Brain microvascular endothelial cell (primary cell): ENCODE results near the gene PGLYRP4.

Source experiments
- DNase-seq: peaks from one replicate; pipeline ENCODE4 v3.0.0-alpha.2; 2020
- H3K27ac ChIP-seq: fragments of 250-450 bp; sonication (Bioruptor Pico); 2 replicates; pipeline ENCODE4 v1.5.1; 2020; ENCODE audit warnings: mild to moderate bottlenecking, moderate library complexity
- H3K27me3 ChIP-seq: fragments of 250-450 bp; sonication (Bioruptor Pico); replicated peaks from 2 replicates; pipeline ENCODE4 v1.5.1; 2020; ENCODE audit warnings: mild to moderate bottlenecking
- H3K36me3 ChIP-seq: fragments of 250-450 bp; sonication (Bioruptor Pico); replicated peaks from 2 replicates; pipeline ENCODE4 v1.5.1; 2020; ENCODE audit warnings: mild to moderate bottlenecking
- H3K4me3 ChIP-seq: 2 replicates; pipeline ENCODE4 v1.5.1; 2011; ENCODE audit warnings: low read depth, mild to moderate bottlenecking, control low read depth, low read length, moderate library complexity
- CTCF ChIP-seq: IDR thresholded peaks from 2 replicates; pipeline ENCODE4 v1.5.1; 2011; ENCODE audit warnings: low read depth, mild to moderate bottlenecking, moderate library complexity, low read length, control low read depth, inconsistent platforms; ENCODE audit errors: missing control alignments
- in situ Hi-C: cut with HindIII; loops from 2 replicates; pipeline ENCODE4 v1.10.0; 2017; ENCODE audit warnings: low sequenced_read_pairs, low pct_ligation_motif_present

The PGLYRP4 gene

GRCh38 chr1:153343040-153343681, 5.5 kb downstream of the PGLYRP4 start:
- no peak for TF ChIP-seq CTCF
- no peak for DNase-seq
- Histone ChIP-seq H3K36me3 (no peaks in the 10 kb centered on the region), H3K4me3 (no peak overlapping the region), H3K27me3 (no peaks in the 10 kb centered on the region), H3K27ac (no peak overlapping the region)
- in situ Hi-C loops: no loop called here

- Histone ChIP-seq H3K36me3 (no peaks in the 10 kb centered on the region), H3K4me3 (no peak overlapping the region), H3K27ac (no peak overlapping the region), H3K27me3 (no peaks in the 10 kb centered on the region)
- TF ChIP-seq CTCF: no peak
- no peak for DNase-seq
- in situ Hi-C loops: no loop called here
Observed at GRCh38 chr1:153342178-153342577, 6.5 kb downstream of the PGLYRP4 start.

- H3K27ac ChIP-seq: no peak overlapping the region
- H3K4me3 ChIP-seq: no peak overlapping the region
- DNase-seq: no peak
- no peak for TF ChIP-seq CTCF
- H3K27me3 ChIP-seq: no peaks in the 10 kb centered on the region
- no peaks in the 10 kb centered on the region for H3K36me3 ChIP-seq
- in situ Hi-C loops: no loop called here
Observed at GRCh38 chr1:153341431-153341934, 7.2 kb downstream of the PGLYRP4 start.

- Histone ChIP-seq H3K27ac (no peak overlapping the region), H3K27me3 (no peaks in the 10 kb centered on the region), H3K36me3 (no peaks in the 10 kb centered on the region), H3K4me3 (no peak overlapping the region)
- in situ Hi-C loops: no loop called here
- no peak for DNase-seq
- no peak for TF ChIP-seq CTCF
Observed at GRCh38 chr1:153340356-153340755, 8.3 kb downstream of the PGLYRP4 start.

GRCh38 chr1:153339802-153340201, 8.8 kb downstream of the PGLYRP4 start:
- no peak for TF ChIP-seq CTCF
- in situ Hi-C loops: no loop called here
- H3K27ac ChIP-seq: no peak overlapping the region
- no peak overlapping the region for H3K4me3 ChIP-seq
- H3K36me3 ChIP-seq: no peaks in the 10 kb centered on the region
- H3K27me3 ChIP-seq: no peaks in the 10 kb centered on the region
- DNase-seq: no peak
